CD4-positive, alpha-beta T cell treated with Interleukin-17A for 4 hours (primary cell): Measurements from ENCODE around the gene CSTF3.

ENCODE experiments used
- DNase-seq: peaks from one replicate; pipeline ENCODE4 v3.0.0-alpha.2; 2020; ENCODE audit warnings: mixed read lengths

CSTF3 gene

GRCh38 chr11:33040033-33040861, 121.0 kb downstream of the CSTF3 start:
- DNase-seq, result peak; percentile 24

- DNase-seq, result peak; percentile 86
These were observed 121.8 kb downstream of the CSTF3 start, which contains the start of gene TCP11L1 for GRCh38 chr11:33039274-33040032. TCP11L1 (plus strand) TSS chr11:33039572; CDS start chr11:33043774, 4,202 bp downstream.

GRCh38 chr11:33035011-33035410, 126.3 kb downstream of the CSTF3 start:
- no peak for DNase-seq
